NT2/D1 (cell line): ENCODE data around the gene NPHS1.
"Not testable (repeated sequence)": the region's sequence is repeated elsewhere in the genome, so short reads cannot be mapped to it uniquely, and the experiment has no call there.

Experiments used
- DNase-seq: peaks from one replicate; pipeline ENCODE4 v3.0.0-alpha.2; 2011; ENCODE audit warnings: low read depth, low spot score
- H3K27me3 ChIP-seq: 2 replicates; pipeline ENCODE4 v1.6.0; 2011; ENCODE audit warnings: mild to moderate bottlenecking; ENCODE audit not compliant: insufficient read length, insufficient read depth
- H3K36me3 ChIP-seq: 2 replicates; pipeline ENCODE4 v1.6.1; 2011; ENCODE audit warnings: mild to moderate bottlenecking, low read length, mixed read lengths; ENCODE audit not compliant: insufficient read depth, insufficient read length
- H3K4me1 ChIP-seq: 2 replicates; pipeline ENCODE4 v1.5.1; 2011; ENCODE audit not compliant: insufficient read depth, insufficient read length
- H3K4me3 ChIP-seq: 2 replicates; pipeline ENCODE4 v1.5.1; 2011; ENCODE audit warnings: low read depth; ENCODE audit not compliant: insufficient read length
- H3K9ac ChIP-seq: 2 replicates; pipeline ENCODE4 v1.6.0; 2011; ENCODE audit warnings: low read depth; ENCODE audit not compliant: insufficient read length
- H3K9me3 ChIP-seq: 2 replicates; pipeline ENCODE4 v1.5.1; 2011; ENCODE audit warnings: mild to moderate bottlenecking, low read length; ENCODE audit not compliant: insufficient read depth
- SUZ12 ChIP-seq: IDR thresholded peaks from 2 replicates; pipeline ENCODE4 v1.6.1; 2011; ENCODE audit not compliant: insufficient read length, insufficient read depth; ENCODE audit errors: extremely low read depth
- YY1 ChIP-seq: IDR thresholded peaks from 2 replicates; pipeline ENCODE4 v1.6.1; 2011; ENCODE audit not compliant: insufficient read length, insufficient read depth
- ZNF274 ChIP-seq: IDR thresholded peaks from 2 replicates; pipeline ENCODE4 v1.6.1; 2011; ENCODE audit warnings: mild to moderate bottlenecking, low read depth, low read length

NPHS1 gene

DNA sequence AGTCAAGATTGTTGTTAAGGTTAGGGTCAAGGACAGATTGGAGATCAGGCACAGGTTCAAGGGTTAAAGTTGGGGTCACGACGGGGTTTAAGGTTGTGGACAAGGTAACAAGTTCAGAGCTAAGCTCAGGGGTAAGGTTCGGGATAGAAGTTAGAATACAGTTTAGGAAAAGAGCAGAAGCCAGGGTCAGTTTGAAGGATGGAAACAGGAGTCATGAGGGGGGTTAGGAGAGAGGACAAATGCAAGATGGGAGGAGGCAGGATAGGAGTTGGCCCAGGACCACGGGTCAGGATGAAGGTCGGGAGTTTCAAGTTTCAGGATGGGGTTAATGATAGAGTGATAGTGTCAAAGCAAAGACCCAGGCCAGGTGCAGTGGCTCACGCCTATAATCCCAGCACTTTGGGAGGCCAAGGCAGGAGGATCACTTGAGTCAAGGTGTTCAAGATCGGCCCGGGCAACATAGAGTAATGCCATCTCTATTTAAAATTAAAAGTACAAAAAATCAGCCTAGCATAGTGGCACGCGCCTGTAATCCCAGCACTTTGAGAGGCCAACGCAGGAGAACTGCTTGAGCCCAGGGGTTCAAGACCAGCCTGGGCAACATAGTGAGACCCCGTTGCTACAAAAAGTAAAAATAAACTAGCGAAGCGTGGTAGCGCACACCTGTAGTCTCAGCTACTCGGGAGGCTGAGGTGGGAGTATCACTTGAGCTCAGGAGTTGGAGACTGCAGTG lies 7.7 kb downstream of the NPHS1 start:
- Histone ChIP-seq H3K9me3 (no peaks in the 10 kb centered on the region), H3K27me3 (peaks cover 66% of the 10 kb centered on the region), H3K9ac (no peak overlapping the region), H3K36me3 (no peaks in the 10 kb centered on the region), H3K4me1 (peaks cover 4% of the 10 kb centered on the region), H3K4me3 (no peak overlapping the region)
- TF ChIP-seq YY1, result no peak
- no peak for TF ChIP-seq ZNF274
- no peak for TF ChIP-seq SUZ12
- no peak for DNase-seq

GRCh38 chr19:35843676-35844481 lies 8.4 kb downstream of the NPHS1 start:
- TF ChIP-seq SUZ12 (no peak), YY1 (no peak), ZNF274 (no peak)
- Histone ChIP-seq H3K36me3 (no peaks in the 10 kb centered on the region), H3K9me3 (no peaks in the 10 kb centered on the region), H3K4me1 (peaks cover 4% of the 10 kb centered on the region), H3K27me3 (peaks cover 66% of the 10 kb centered on the region), H3K9ac (no peak overlapping the region), H3K4me3 (no peak overlapping the region)
- DNase-seq, result no peak

DNA sequence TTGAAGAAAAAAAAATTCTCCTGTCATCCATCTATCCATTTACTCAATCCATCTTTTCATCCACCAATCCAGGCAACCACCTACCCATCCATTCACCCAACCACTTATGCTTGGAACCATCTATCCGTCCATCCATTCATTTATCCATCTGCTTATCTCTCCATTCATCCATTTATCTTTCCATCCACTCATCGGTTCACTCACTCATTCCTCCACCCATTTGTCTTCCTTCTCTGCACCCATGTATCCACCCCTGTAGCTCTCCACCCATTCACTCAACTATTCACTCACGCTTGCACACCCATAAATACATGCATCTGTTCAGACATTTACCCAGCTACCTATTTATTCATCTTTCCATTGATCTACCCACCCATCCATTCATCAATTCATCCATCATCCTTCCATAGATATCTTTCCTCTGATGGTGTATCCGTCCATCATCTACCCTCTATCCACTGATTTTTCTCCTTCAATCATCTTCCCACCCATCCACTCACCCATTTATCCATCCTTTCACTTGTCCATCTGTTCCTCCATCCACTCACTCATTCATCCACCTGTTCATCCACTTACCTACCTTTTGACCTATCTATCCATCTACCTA lies 9.5 kb downstream of the NPHS1 start:
- Histone ChIP-seq H3K27me3 (peaks cover 58% of the 10 kb centered on the region), H3K36me3 (no peaks in the 10 kb centered on the region), H3K4me3 (no peak overlapping the region), H3K4me1 (peaks cover 4% of the 10 kb centered on the region), H3K9ac (no peak overlapping the region), H3K9me3 (no peaks in the 10 kb centered on the region)
- no peak for DNase-seq
- no peak for TF ChIP-seq YY1
- TF ChIP-seq SUZ12, result no peak
- TF ChIP-seq ZNF274, result no peak

DNA sequence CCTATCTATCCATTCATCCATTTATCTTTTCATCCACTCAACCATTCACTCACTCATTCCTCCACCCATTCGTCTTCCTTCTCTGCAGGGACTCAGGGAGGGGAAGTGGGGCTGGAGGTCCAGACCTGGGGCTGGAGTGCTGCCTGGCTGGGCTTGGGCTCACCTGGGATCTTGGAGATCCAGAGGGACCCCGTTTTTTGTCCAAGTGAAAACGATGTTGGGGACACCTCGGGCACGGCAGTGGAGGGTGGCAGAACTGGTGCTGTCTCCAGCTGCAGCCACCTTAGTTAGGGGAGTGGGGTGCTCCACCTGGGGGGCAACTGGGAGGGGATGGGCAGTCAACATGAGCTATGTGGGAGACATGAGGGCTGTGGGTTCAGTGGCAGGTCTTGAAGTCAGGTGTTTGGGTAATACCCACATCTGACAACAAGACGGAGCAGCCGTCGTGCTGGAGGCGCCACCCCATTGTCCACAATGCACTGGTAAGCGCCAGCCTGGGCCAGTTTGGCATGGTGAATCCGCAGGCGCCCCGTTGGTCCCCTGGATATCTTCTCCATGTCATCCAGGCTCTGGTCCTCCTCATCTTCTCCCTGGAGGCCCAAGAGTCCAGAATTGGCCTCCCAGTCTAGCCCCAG lies 10.2 kb downstream of the NPHS1 start:
- Histone ChIP-seq H3K4me1 (peaks cover 4% of the 10 kb centered on the region), H3K27me3 (peaks cover 58% of the 10 kb centered on the region), H3K9me3 (no peaks in the 10 kb centered on the region), H3K36me3 (no peaks in the 10 kb centered on the region), H3K4me3 (no peak overlapping the region), H3K9ac (no peak overlapping the region)
- TF ChIP-seq ZNF274 (no peak), SUZ12 (no peak), YY1 (no peak)
- no peak for DNase-seq

- H3K4me1 ChIP-seq, H3K36me3 ChIP-seq, H3K27me3 ChIP-seq, DNase-seq, H3K9ac ChIP-seq, H3K4me3 ChIP-seq, H3K9me3 ChIP-seq: not testable (repeated sequence)
These were observed 16.2 kb downstream of the NPHS1 start for GRCh38 chr19:35836096-35836495.

- Histone ChIP-seq H3K36me3 (no peaks in the 10 kb centered on the region), H3K27me3 (peaks cover 24% of the 10 kb centered on the region), H3K4me1 (no peaks in the 10 kb centered on the region), H3K4me3 (no peak overlapping the region), H3K9me3 (no peaks in the 10 kb centered on the region), H3K9ac (no peak overlapping the region)
- TF ChIP-seq ZNF274 (no peak), YY1 (no peak), SUZ12 (no peak)
- DNase-seq, result no peak
These were observed 18.3 kb downstream of the NPHS1 start for GRCh38 chr19:35833972-35834371.

DNA sequence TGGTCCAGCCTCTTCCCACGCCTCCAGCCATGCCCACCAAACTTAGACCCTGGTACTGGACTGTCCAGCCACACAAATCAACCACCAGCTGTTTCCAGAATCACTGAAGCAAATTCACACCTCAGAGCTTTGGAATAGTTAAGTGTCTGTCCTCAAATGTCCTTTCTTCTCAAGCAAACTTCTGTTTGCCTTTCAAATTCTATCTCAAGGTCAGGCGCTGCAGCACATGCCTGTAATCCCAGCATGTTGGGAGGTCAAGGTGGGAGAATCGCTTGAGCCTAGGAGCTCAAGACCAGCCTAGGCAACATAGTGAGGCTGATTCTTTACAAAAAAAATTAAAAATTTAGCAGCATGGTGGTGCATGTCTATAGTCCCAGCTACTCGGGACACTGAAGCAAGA lies 20.2 kb downstream of the NPHS1 start:
- no peak for TF ChIP-seq YY1
- TF ChIP-seq SUZ12, result no peak
- TF ChIP-seq ZNF274, result no peak
- H3K36me3 ChIP-seq, result no peaks in the 10 kb centered on the region
- DNase-seq, result no peak
- peaks cover 2% of the 10 kb centered on the region for H3K4me1 ChIP-seq
- no peak overlapping the region for H3K4me3 ChIP-seq
- peaks cover 31% of the 10 kb centered on the region for H3K27me3 ChIP-seq
- H3K9ac ChIP-seq, result no peak overlapping the region
- no peaks in the 10 kb centered on the region for H3K9me3 ChIP-seq
